Measurements from ENCODE around the gene DEFB127. TPM values are rescaled to one million over a fixed set of nuclear protein-coding genes. Genes with fewer than 3 reads are reported as not detected.

The DEFB127 gene
- total RNA-seq, 1 experiment from 2014 or later, result not detected

GRCh38 chr20:145877-146276 lies 11.4 kb upstream of the DEFB127 start:
- H4K20me1 ChIP-seq (ENCODE audit: control insufficient read depth, insufficient read depth, insufficient read length), result no peaks in the 10 kb centered on the region
- no peak overlapping the region for H4K5ac ChIP-seq (ENCODE audit: insufficient read length, low read depth, low read length)
- peaks cover 0 to 10% of the 10 kb centered on the region in 2 experiments; a peak in 2 of 4 replicates for H3K4me1 Mint-ChIP-seq
- no peak for TF ChIP-seq CTCF (conservative IDR thresholded peaks at IDR 0.05)
- peaks cover 0 to 74% of the 10 kb centered on the region in 2 experiments; a peak in 2 of 5 replicates for H3K9me3 Mint-ChIP-seq
- H3K14ac ChIP-seq (ENCODE audit: insufficient read depth, low read length), result no peak overlapping the region
- H3K36me3 Mint-ChIP-seq (ENCODE audit: insufficient read depth in 1 of 3, low read depth in 3 of 3), result no peaks in the 10 kb centered on the region
- no peak overlapping the region for H2BK5ac ChIP-seq (ENCODE audit: insufficient read length, low read length)
- H4K91ac ChIP-seq (ENCODE audit: insufficient read length, low read depth, low read length), result no peak overlapping the region
- no peak overlapping the region for H2BK120ac ChIP-seq (ENCODE audit: low read depth, low read length, poor library complexity, severe bottlenecking)
- no peak overlapping the region for H3K4ac ChIP-seq (ENCODE audit: low read depth, low read length)
- no peak overlapping the region for H3K27ac Mint-ChIP-seq
- H3K23me2 ChIP-seq (ENCODE audit: insufficient read length, low read depth, low read length, poor library complexity, severe bottlenecking), result no peaks in the 10 kb centered on the region
- no peaks in the 10 kb centered on the region for H3K79me2 ChIP-seq (ENCODE audit: insufficient read depth, low read length)
- no peak overlapping the region for H2BK12ac ChIP-seq (ENCODE audit: insufficient read length, low read depth, low read length)
- no peak overlapping the region for H3K27ac ChIP-seq (ENCODE audit: insufficient read length, low read depth, low read length)
- H4K8ac ChIP-seq (replicated peaks; ENCODE audit: insufficient read length, low read depth, low read length), result no peak overlapping the region
- peaks cover 52% of the 10 kb centered on the region for H3K9me3 ChIP-seq (ENCODE audit: control insufficient read depth, low read depth, low read length)
- H3K4me1 ChIP-seq (ENCODE audit: insufficient read depth, low read length), result no peaks in the 10 kb centered on the region
- H2BK20ac ChIP-seq (ENCODE audit: low read depth, low read length, poor library complexity, severe bottlenecking), result no peak overlapping the region
- H3K79me1 ChIP-seq (ENCODE audit: insufficient read depth, low read depth, low read length, poor library complexity, severe bottlenecking), result no peaks in the 10 kb centered on the region
- H2BK15ac ChIP-seq (ENCODE audit: low read depth, low read length), result no peak overlapping the region
- no peak overlapping the region for H3K18ac ChIP-seq (ENCODE audit: insufficient read length, low read depth, low read length)
- no peak overlapping the region for H3T11ph ChIP-seq (ENCODE audit: low read length)
- WGBS (ENCODE audit: extremely low coverage, insufficient read length, low lambda C conversion rate), result no CpG with 5 or more reads among the region's 2 CpGs
- H3K56ac ChIP-seq (ENCODE audit: insufficient read length, low read depth, low read length), result no peak overlapping the region
- DNase-seq, result no peak
- no peak overlapping the region for H3K9ac ChIP-seq (ENCODE audit: extremely low read depth, insufficient read length, low read length)
- H3K23ac ChIP-seq (ENCODE audit: insufficient read length, low read depth, low read length), result no peak overlapping the region
- no peak overlapping the region for H3K4me2 ChIP-seq (ENCODE audit: insufficient read depth, insufficient read length, low read length)
- H3K27me3 Mint-ChIP-seq (ENCODE audit: low read depth), result peaks cover 49% of the 10 kb centered on the region
- no peaks in the 10 kb centered on the region for H3K27me3 ChIP-seq (ENCODE audit: insufficient read depth, low read length)
- H2AK5ac ChIP-seq (ENCODE audit: insufficient read length, low read length), result no peak overlapping the region
- H2AFZ ChIP-seq (ENCODE audit: low read length), result no peak overlapping the region
- H3K4me3 Mint-ChIP-seq, result no peak overlapping the region; a peak in 1 of 5 replicates
